GM23248 (cell line): ENCODE results near the gene SEMG1. TPM values are rescaled to one million over a fixed set of nuclear protein-coding genes. Genes with fewer than 3 reads are reported as not detected.

ENCODE experiments used
- DNase-seq: peaks from one replicate; pipeline ENCODE4 v3.0.0-alpha.2; 2015
- H2AFZ ChIP-seq: fragments of 200-600 bp; sonication (generic); 2 replicates; pipeline ENCODE4 v1.6.1; 2016; ENCODE audit warnings: antibody characterized with exemption
- H3F3A ChIP-seq: fragments of 200-600 bp; sonication (generic); 2 replicates; pipeline ENCODE4 v1.6.1; 2016; ENCODE audit warnings: mild to moderate bottlenecking, antibody characterized with exemption, mixed run types; ENCODE audit not compliant: insufficient read depth
- H3K27ac ChIP-seq: fragments of 200-600 bp; sonication (generic); 2 replicates; pipeline ENCODE4 v1.5.1; 2016; ENCODE audit warnings: mild to moderate bottlenecking
- H3K27me3 ChIP-seq: fragments of 200-600 bp; sonication (generic); replicated peaks from 2 replicates; pipeline ENCODE4 v1.6.1; 2016; ENCODE audit warnings: mild to moderate bottlenecking; ENCODE audit not compliant: insufficient read depth
- H3K36me3 ChIP-seq: fragments of 200-600 bp; sonication (generic); 2 replicates; pipeline ENCODE4 v1.6.1; 2016; ENCODE audit warnings: low read depth, mild to moderate bottlenecking
- H3K4me1 ChIP-seq: fragments of 200-600 bp; sonication (generic); 2 replicates; pipeline ENCODE4 v1.6.1; 2016; ENCODE audit warnings: mild to moderate bottlenecking; ENCODE audit not compliant: insufficient read depth
- H3K4me2 ChIP-seq: fragments of 200-600 bp; sonication (generic); one replicate; pipeline ENCODE4 v1.6.1; 2016; ENCODE audit warnings: mild to moderate bottlenecking; ENCODE audit not compliant: unreplicated experiment
- H3K4me3 ChIP-seq: fragments of 200-600 bp; sonication (generic); 2 replicates; pipeline ENCODE4 v1.5.1; 2016; ENCODE audit warnings: mild to moderate bottlenecking
- H3K79me2 ChIP-seq: fragments of 200-600 bp; sonication (generic); 2 replicates; pipeline ENCODE4 v1.6.1; 2016; ENCODE audit warnings: mild to moderate bottlenecking; ENCODE audit not compliant: insufficient read depth
- H3K9ac ChIP-seq: fragments of 200-600 bp; sonication (generic); 2 replicates; pipeline ENCODE4 v1.6.1; 2016; ENCODE audit warnings: mild to moderate bottlenecking
- H3K9me2 ChIP-seq: fragments of 200-600 bp; sonication (generic); 2 replicates; pipeline ENCODE4 v1.6.1; 2016; ENCODE audit warnings: mixed run types, mild to moderate bottlenecking, moderate library complexity; ENCODE audit not compliant: insufficient read depth
- H3K9me3 ChIP-seq: fragments of 200-600 bp; sonication (generic); one replicate; pipeline ENCODE4 v1.6.1; 2017; ENCODE audit warnings: low read depth
- H4K20me1 ChIP-seq: fragments of 200-600 bp; sonication (generic); 2 replicates; pipeline ENCODE4 v1.6.0; 2016; ENCODE audit not compliant: insufficient read depth
- EZH2 ChIP-seq: fragments of 200-600 bp; sonication (generic); IDR thresholded peaks from 2 replicates; pipeline ENCODE4 v1.6.1; 2018; ENCODE audit warnings: antibody characterized with exemption, mild to moderate bottlenecking; ENCODE audit not compliant: insufficient read depth, poor library complexity, severe bottlenecking
- EZH2phosphoT487 ChIP-seq: fragments of 200-600 bp; sonication (generic); IDR thresholded peaks from 2 replicates; pipeline ENCODE4 v1.6.1; 2018; ENCODE audit warnings: antibody characterized with exemption, moderate library complexity, mild to moderate bottlenecking, low read depth; ENCODE audit not compliant: insufficient read depth
- WGBS, 2 experiments: methylation state at CpG; one replicate each; pipeline ENCODE4 v1.1.6; 2015 to 2017; ENCODE audit warnings: low lambda C conversion rate in 2 of 2, low coverage in 1 of 2; ENCODE audit errors: missing lambda C conversion rate in 2 of 2; 5-methylcytosine and 5-hydroxymethylcytosine counted together
- in situ Hi-C: fragments of 300-500 bp; cut with MboI; formaldehyde crosslinking; loops from 2 replicates; pipeline ENCODE4 v1.15.0; 2020
- polyA plus RNA-seq: library from polyadenylated mRNA; unstranded; fragments of >200 nt; fragmentation: Nextera tagmentation; extraction: Ambion mirVana; gene quantifications from 2 replicates; pipeline ENCODE4 v1.2.1, GENCODE V29; 2016
- total RNA-seq: library from RNA; depleted of rRNA; stranded (reverse); fragments of >200 nt; shearing (Covaris generic); gene quantifications from 2 replicates; pipeline ENCODE4 v1.2.3, GENCODE V29; 2014

Gene SEMG1
- total and polyA plus RNA-seq, 2 experiments from 2014 or later: not detected

DNA sequence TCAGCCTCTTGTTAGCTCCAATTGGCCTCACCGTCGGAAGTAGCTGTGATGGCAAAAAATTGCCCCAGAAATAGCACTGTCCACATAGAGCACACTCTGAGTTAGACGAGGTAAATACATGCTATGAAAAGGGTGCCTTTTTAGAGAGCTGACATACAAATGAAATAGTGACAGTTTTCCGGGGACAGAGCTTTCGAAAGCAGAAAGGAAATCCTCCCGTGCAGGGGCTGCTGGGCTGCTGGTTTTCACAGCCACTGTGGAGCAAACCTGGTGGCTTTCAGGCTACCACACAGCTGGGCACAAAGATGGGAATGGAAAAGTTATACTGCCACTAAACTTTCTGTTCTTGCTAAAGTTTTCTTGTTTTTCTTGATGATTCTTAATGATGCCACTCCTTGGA lies 39.3 kb downstream of the SEMG1 start:
- no peaks in the 10 kb centered on the region for H3F3A ChIP-seq
- no peaks in the 10 kb centered on the region for H3K36me3 ChIP-seq
- in situ Hi-C loops: no loop called here
- H3K9ac ChIP-seq: no peak overlapping the region
- H3K9me3 ChIP-seq: no peaks in the 10 kb centered on the region
- no peak for DNase-seq
- H3K4me2 ChIP-seq: no peak overlapping the region
- no peaks in the 10 kb centered on the region for H3K9me2 ChIP-seq
- H4K20me1 ChIP-seq: no peaks in the 10 kb centered on the region
- no peak overlapping the region for H3K27ac ChIP-seq
- no peaks in the 10 kb centered on the region for H3K79me2 ChIP-seq
- no peak overlapping the region for H3K4me3 ChIP-seq
- 69 to 74% methylated on average over 6 of the region's 6 CpGs for WGBS, 2 experiments
- no peak for TF ChIP-seq EZH2phosphoT487
- no peak for TF ChIP-seq EZH2
- H2AFZ ChIP-seq: no peak overlapping the region
- no peaks in the 10 kb centered on the region for H3K4me1 ChIP-seq
- H3K27me3 ChIP-seq: peaks cover 83% of the 10 kb centered on the region

DNA sequence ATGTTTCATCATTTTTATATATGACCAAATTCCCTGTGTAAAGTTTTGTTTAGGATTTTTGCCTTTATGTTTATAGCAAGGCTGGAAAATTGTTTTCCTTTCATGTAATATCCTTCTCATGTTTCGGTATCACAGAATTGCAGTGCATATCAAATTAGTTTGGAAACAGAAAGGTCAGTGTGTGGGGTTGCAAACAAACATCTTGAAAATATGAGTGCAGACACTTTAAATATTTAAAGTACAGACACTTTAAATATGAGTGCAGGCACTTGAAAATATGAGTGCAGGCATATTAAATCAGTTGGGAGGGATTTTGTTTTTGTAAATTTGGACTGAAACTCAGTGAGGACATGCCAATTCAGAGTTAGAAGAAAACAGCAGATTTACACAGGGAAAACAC lies 41.0 kb downstream of the SEMG1 start:
- no peak overlapping the region for H3K4me3 ChIP-seq
- H3K4me2 ChIP-seq: no peak overlapping the region
- H3K9me3 ChIP-seq: no peaks in the 10 kb centered on the region
- peaks cover 74% of the 10 kb centered on the region for H3K27me3 ChIP-seq
- 55 to 57% methylated on average over 1 of the region's 1 CpG for WGBS, 2 experiments
- no peak overlapping the region for H3K27ac ChIP-seq
- no peaks in the 10 kb centered on the region for H3K79me2 ChIP-seq
- DNase-seq: no peak
- no peaks in the 10 kb centered on the region for H3F3A ChIP-seq
- H3K4me1 ChIP-seq: no peaks in the 10 kb centered on the region
- TF ChIP-seq EZH2 (no peak), EZH2phosphoT487 (no peak)
- no peaks in the 10 kb centered on the region for H3K36me3 ChIP-seq
- in situ Hi-C loops: no loop called here
- no peaks in the 10 kb centered on the region for H3K9me2 ChIP-seq
- no peaks in the 10 kb centered on the region for H4K20me1 ChIP-seq
- H2AFZ ChIP-seq: no peak overlapping the region
- no peak overlapping the region for H3K9ac ChIP-seq

DNA sequence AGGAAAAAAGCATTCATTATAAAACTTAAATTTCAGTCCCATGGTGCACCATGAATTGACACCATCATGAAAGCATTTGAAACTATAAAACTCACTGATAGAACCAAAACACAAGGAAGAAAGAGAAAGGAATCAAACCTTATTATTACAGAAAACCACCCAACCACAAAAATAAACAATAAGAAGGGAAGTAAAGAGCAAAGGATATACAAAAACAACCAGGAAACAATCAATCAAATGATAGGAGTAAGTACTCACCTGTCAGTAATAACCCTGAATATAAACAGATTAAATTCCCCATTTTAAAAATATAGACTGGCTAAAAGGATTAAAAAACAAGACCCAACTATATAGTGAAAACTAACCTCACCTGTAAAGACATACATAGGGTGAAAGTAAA lies 41.8 kb downstream of the SEMG1 start:
- no peak overlapping the region for H2AFZ ChIP-seq
- DNase-seq: no peak
- no peak overlapping the region for H3K27ac ChIP-seq
- no peaks in the 10 kb centered on the region for H3K9me2 ChIP-seq
- H3K27me3 ChIP-seq: peaks cover 66% of the 10 kb centered on the region
- H3F3A ChIP-seq: no peaks in the 10 kb centered on the region
- no peaks in the 10 kb centered on the region for H3K9me3 ChIP-seq
- H4K20me1 ChIP-seq: no peaks in the 10 kb centered on the region
- no peaks in the 10 kb centered on the region for H3K36me3 ChIP-seq
- TF ChIP-seq EZH2phosphoT487 (no peak), EZH2 (no peak)
- in situ Hi-C loops: no loop called here
- H3K9ac ChIP-seq: no peak overlapping the region
- no peak overlapping the region for H3K4me3 ChIP-seq
- H3K4me2 ChIP-seq: no peak overlapping the region
- H3K4me1 ChIP-seq: no peaks in the 10 kb centered on the region
- no peaks in the 10 kb centered on the region for H3K79me2 ChIP-seq

DNA sequence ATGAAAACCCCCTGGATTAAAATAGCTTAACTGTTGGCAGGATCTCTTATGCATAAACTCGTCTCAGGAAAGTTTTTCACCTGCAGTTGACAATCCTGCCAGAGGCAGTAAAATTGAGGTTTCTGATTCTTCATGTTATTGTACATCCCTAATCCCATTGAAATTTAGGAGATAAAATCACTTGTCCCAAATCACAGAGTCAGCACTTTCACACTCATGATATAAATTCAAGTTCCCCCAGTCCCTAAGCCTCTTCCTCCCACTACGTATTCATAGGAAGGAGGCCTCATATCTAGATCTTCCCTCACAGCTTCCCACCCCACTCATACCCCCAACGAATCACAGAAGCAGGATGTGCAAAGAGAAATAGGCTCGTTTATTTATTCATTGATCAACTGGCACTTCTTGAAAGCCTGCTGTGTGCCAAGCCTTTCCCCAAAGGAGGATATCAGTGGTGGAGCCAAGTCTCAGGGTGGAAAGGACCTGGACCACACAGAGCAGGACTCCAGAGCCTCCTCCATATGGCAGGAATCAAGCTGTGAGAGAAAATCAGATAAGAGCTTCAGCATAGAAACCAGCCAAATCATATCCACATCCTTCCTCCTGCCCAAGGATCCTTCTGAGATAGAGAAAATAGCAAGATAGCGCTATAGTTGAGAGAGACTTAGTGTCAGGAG lies 45.2 kb downstream of the SEMG1 start:
- Histone ChIP-seq H3F3A (peaks cover 4% of the 10 kb centered on the region), H3K27me3 (peaks cover 45% of the 10 kb centered on the region), H3K4me1 (peaks cover 12% of the 10 kb centered on the region), H3K4me2 (no peak overlapping the region), H3K4me3 (no peak overlapping the region), H4K20me1 (no peaks in the 10 kb centered on the region), H3K9ac (no peak overlapping the region), H3K27ac (no peak overlapping the region), H2AFZ (no peak overlapping the region), H3K9me2 (no peaks in the 10 kb centered on the region), H3K9me3 (no peaks in the 10 kb centered on the region), H3K36me3 (no peaks in the 10 kb centered on the region), H3K79me2 (no peaks in the 10 kb centered on the region)
- whole genome bisulfite sequencing, 2 experiments: 36 to 38% methylated on average over 5 of the region's 5 CpGs
- in situ Hi-C loops: no loop called here
- TF ChIP-seq EZH2phosphoT487: no peak
- TF ChIP-seq EZH2: no peak
- DNase-seq: no peak

GRCh38 chr20:45253261-45253660 lies 46.4 kb downstream of the SEMG1 start:
- Histone ChIP-seq H3K9ac (no peak overlapping the region), H3K9me2 (no peaks in the 10 kb centered on the region), H4K20me1 (no peaks in the 10 kb centered on the region), H3K9me3 (no peaks in the 10 kb centered on the region), H3K4me1 (peaks cover 12% of the 10 kb centered on the region), H2AFZ (no peak overlapping the region), H3F3A (peaks cover 4% of the 10 kb centered on the region), H3K4me2 (no peak overlapping the region), H3K79me2 (no peaks in the 10 kb centered on the region), H3K27me3 (peaks cover 32% of the 10 kb centered on the region), H3K36me3 (no peaks in the 10 kb centered on the region), H3K27ac (no peak overlapping the region), H3K4me3 (no peak overlapping the region)
- in situ Hi-C loops: no loop called here
- WGBS, 2 experiments: 54 to 56% methylated on average over 4 of the region's 4 CpGs
- no peak for DNase-seq
- TF ChIP-seq EZH2 (no peak), EZH2phosphoT487 (no peak)
